ENCODE results near the gene KCNC1. TPM values are rescaled to one million over a fixed set of nuclear protein-coding genes. Genes with fewer than 3 reads are reported as not detected.

The KCNC1 gene
- total RNA-seq, 1 experiment from 2014 or later, result 0.04 TPM

DNA sequence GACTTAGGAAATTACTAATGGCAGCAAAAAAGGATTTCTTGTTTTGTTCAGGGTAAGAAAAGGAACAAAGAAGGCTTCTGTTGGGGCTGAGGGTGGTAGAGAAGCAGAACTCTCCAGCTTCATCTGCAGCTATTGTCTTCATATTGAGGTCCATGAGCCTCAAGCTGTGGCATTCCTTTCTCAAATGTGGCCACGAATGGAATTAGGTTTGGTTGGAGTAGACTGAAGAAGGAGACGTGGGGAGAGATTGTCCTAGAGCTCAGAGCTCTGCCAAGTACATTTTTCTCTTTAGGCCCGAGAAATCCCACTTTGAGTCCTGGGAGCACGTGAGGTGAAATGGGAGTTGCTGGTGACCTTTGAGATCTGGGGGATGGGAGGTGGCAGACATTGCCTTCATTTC lies 41.0 kb upstream of the KCNC1 start:
- H3K27ac Mint-ChIP-seq, result no peak overlapping the region
- no peak overlapping the region for H3K27ac ChIP-seq (ENCODE audit: insufficient read length, low read depth, low read length)
- H3K4me1 ChIP-seq (ENCODE audit: insufficient read depth, low read length), result no peaks in the 10 kb centered on the region
- H2BK120ac ChIP-seq (ENCODE audit: low read depth, low read length, poor library complexity, severe bottlenecking), result no peak overlapping the region
- H3T11ph ChIP-seq (ENCODE audit: low read length), result no peak overlapping the region
- H3K4me2 ChIP-seq (ENCODE audit: insufficient read depth, insufficient read length, low read length), result no peak overlapping the region
- H2BK15ac ChIP-seq (ENCODE audit: low read depth, low read length), result no peak overlapping the region
- no peaks in the 10 kb centered on the region for H3K9me3 ChIP-seq (ENCODE audit: control insufficient read depth, low read depth, low read length)
- H4K20me1 ChIP-seq (ENCODE audit: control insufficient read depth, insufficient read depth, insufficient read length), result no peaks in the 10 kb centered on the region
- H3K9me3 Mint-ChIP-seq, result no peaks in the 10 kb centered on the region
- no CpG with 5 or more reads among the region's 4 CpGs for WGBS (ENCODE audit: extremely low coverage, insufficient read length, low lambda C conversion rate)
- no peak overlapping the region for H2AFZ ChIP-seq (ENCODE audit: low read length)
- DNase-seq, result no peak
- H3K23me2 ChIP-seq (ENCODE audit: insufficient read length, low read depth, low read length, poor library complexity, severe bottlenecking), result peaks cover 4% of the 10 kb centered on the region
- H2BK20ac ChIP-seq (ENCODE audit: low read depth, low read length, poor library complexity, severe bottlenecking), result no peak overlapping the region
- H3K79me1 ChIP-seq (ENCODE audit: insufficient read depth, low read depth, low read length, poor library complexity, severe bottlenecking), result no peaks in the 10 kb centered on the region
- H3K27me3 ChIP-seq (ENCODE audit: insufficient read depth, low read length), result peaks cover 19% of the 10 kb centered on the region
- H2BK5ac ChIP-seq (ENCODE audit: insufficient read length, low read length), result no peak overlapping the region
- no peak overlapping the region for H3K14ac ChIP-seq (ENCODE audit: insufficient read depth, low read length)
- H3K18ac ChIP-seq (ENCODE audit: insufficient read length, low read depth, low read length), result no peak overlapping the region
- no peak overlapping the region for H4K5ac ChIP-seq (ENCODE audit: insufficient read length, low read depth, low read length)
- H3K4ac ChIP-seq (ENCODE audit: low read depth, low read length), result no peak overlapping the region
- peaks cover 0 to 11% of the 10 kb centered on the region in 2 experiments; a peak in 3 of 4 replicates for H3K4me1 Mint-ChIP-seq
- no peak overlapping the region for H3K23ac ChIP-seq (ENCODE audit: insufficient read length, low read depth, low read length)
- H3K9ac ChIP-seq (ENCODE audit: extremely low read depth, insufficient read length, low read length), result no peak overlapping the region
- H3K36me3 Mint-ChIP-seq (ENCODE audit: insufficient read depth in 1 of 3, low read depth in 3 of 3), result no peaks in the 10 kb centered on the region
- H4K91ac ChIP-seq (ENCODE audit: insufficient read length, low read depth, low read length), result no peak overlapping the region
- TF ChIP-seq CTCF (conservative IDR thresholded peaks at IDR 0.05), result no peak
- H3K4me3 Mint-ChIP-seq, result no peak overlapping the region
- H2AK5ac ChIP-seq (ENCODE audit: insufficient read length, low read length), result no peak overlapping the region
- no peak overlapping the region for H4K8ac ChIP-seq (replicated peaks; ENCODE audit: insufficient read length, low read depth, low read length)
- 0 out of 2 replicates have a peak, but pooled peaks cover 1% of the 10 kb centered on the region for H3K79me2 ChIP-seq (ENCODE audit: insufficient read depth, low read length)
- H2BK12ac ChIP-seq (ENCODE audit: insufficient read length, low read depth, low read length), result no peak overlapping the region
- H3K56ac ChIP-seq (ENCODE audit: insufficient read length, low read depth, low read length), result no peak overlapping the region
- peaks cover 67% of the 10 kb centered on the region for H3K27me3 Mint-ChIP-seq (ENCODE audit: low read depth)
